MCF 10A (cell line): ENCODE results near the gene IER2. TPM values are rescaled to one million over a fixed set of nuclear protein-coding genes. Genes with fewer than 3 reads are reported as not detected.

Source experiments
- BruUV-seq: library from RNA; stranded (reverse); fragments of 400-500 nt; replicated peaks from 2 replicates; lab custom pipeline; 2021; lab: Mats Ljungman, UMichigan
- CTCF ChIA-PET: fragments of 300-600 bp; sonication (Branson Sonifier 250); formaldehyde crosslinking; extraction: SDS; loops from one replicate; lab custom pipeline; 2021; ENCODE audit warnings: antibody characterized with exemption, inconsistent platforms; lab: Yijun Ruan, JAX
- POLR2A ChIA-PET: fragments of 300-600, 350-650 bp; sonication (Branson Sonifier 250); formaldehyde crosslinking; extraction: SDS; loops from one replicate; lab custom pipeline; 2020; ENCODE audit warnings: antibody characterized with exemption, inconsistent platforms; lab: Yijun Ruan, JAX
- DNase-seq: peaks from one replicate; pipeline ENCODE4 v3.0.0-alpha.2; 2018; ENCODE audit not compliant: unreplicated experiment
- H3K27ac Mint-ChIP-seq: one replicate; pipeline ENCODE4 v1.8.0; 2022; ENCODE audit warnings: mild to moderate bottlenecking, low read depth, mixed read lengths; ENCODE audit not compliant: unreplicated experiment
- H3K27me3 Mint-ChIP-seq: one replicate; pipeline ENCODE4 v1.8.0; 2022; ENCODE audit warnings: mixed read lengths; ENCODE audit not compliant: insufficient read depth, unreplicated experiment
- H3K36me3 Mint-ChIP-seq: one replicate; pipeline ENCODE4 v1.8.0; 2022; ENCODE audit warnings: mild to moderate bottlenecking, moderate library complexity, mixed read lengths; ENCODE audit not compliant: insufficient read depth, unreplicated experiment
- H3K4me1 Mint-ChIP-seq: one replicate; pipeline ENCODE4 v1.8.0; 2022; ENCODE audit warnings: mixed read lengths; ENCODE audit not compliant: insufficient read depth, unreplicated experiment
- H3K4me3 Mint-ChIP-seq: one replicate; pipeline ENCODE4 v1.8.0; 2022; ENCODE audit warnings: mild to moderate bottlenecking, moderate library complexity, mixed read lengths; ENCODE audit not compliant: unreplicated experiment
- H3K9me3 Mint-ChIP-seq: one replicate; pipeline ENCODE4 v1.8.0; 2022; ENCODE audit warnings: mixed read lengths; ENCODE audit not compliant: unreplicated experiment
- CTCF ChIP-seq: fragments of 200-600 bp; IDR thresholded peaks from one replicate; pipeline ENCODE4 v1.8.0; 2022; ENCODE audit warnings: antibody characterized with exemption, mild to moderate bottlenecking; ENCODE audit not compliant: unreplicated experiment
- intact Hi-C: fragments of 100-400 bp; cut with micrococcal nuclease; formaldehyde crosslinking; loops from 2 replicates; pipeline ENCODE4 v1.14.1; 2022
- total RNA-seq: library from RNA; stranded (reverse); gene quantifications from 2 replicates; pipeline ENCODE4 v1.2.3, GENCODE V29; 2022

Gene IER2
- total RNA-seq, 1 experiment from 2014 or later = 92.3 TPM

GRCh38 chr19:13104360-13104847, 45.8 kb upstream of the IER2 start:
- no peak for DNase-seq
- Mint-ChIP-seq H3K27me3 (no peaks in the 10 kb centered on the region), H3K36me3 (peaks cover 20% of the 10 kb centered on the region), H3K27ac (no peak overlapping the region), H3K4me3 (no peak overlapping the region), H3K9me3 (no peaks in the 10 kb centered on the region), H3K4me1 (no peaks in the 10 kb centered on the region)
- intact Hi-C loops = no loop called here
- BruUV-seq = no TSS peak
- ChIA-PET POLR2A (interaction anchor here (1.6 kb wide), 1 partner anchor 11 kb away, joined by 4 read pairs; no protein-coding TSS in a partner anchor), CTCF (interaction anchor here (0.6 to 1.8 kb wide), 7 partner anchors 10 to 139 kb away, joined by 3 to 6 read pairs (median 3); no protein-coding TSS in a partner anchor)
- no peak for TF ChIP-seq CTCF

GRCh38 chr19:13104848-13105711, 45.1 kb upstream of the IER2 start:
- TF ChIP-seq CTCF = no peak
- Mint-ChIP-seq H3K4me1 (no peaks in the 10 kb centered on the region), H3K36me3 (peaks cover 27% of the 10 kb centered on the region), H3K27me3 (no peaks in the 10 kb centered on the region), H3K4me3 (no peak overlapping the region), H3K27ac (no peak overlapping the region), H3K9me3 (no peaks in the 10 kb centered on the region)
- CTCF ChIA-PET = interaction anchor here (0.5 to 1.8 kb wide), 8 partner anchors 11 to 143 kb away, joined by 3 to 6 read pairs (median 3); no protein-coding TSS in a partner anchor
- intact Hi-C loops = no loop called here
- BruUV-seq = TSS peak; percentile 44
- DNase-seq = no peak
- POLR2A ChIA-PET = interaction anchor here (1.6 kb wide), 1 partner anchor 11 kb away, joined by 4 read pairs; no protein-coding TSS in a partner anchor

GRCh38 chr19:13109361-13110098, 40.7 kb upstream of the IER2 start:
- Mint-ChIP-seq H3K36me3 (peaks cover 46% of the 10 kb centered on the region), H3K4me1 (no peaks in the 10 kb centered on the region), H3K9me3 (no peaks in the 10 kb centered on the region), H3K27me3 (no peaks in the 10 kb centered on the region), H3K4me3 (no peak overlapping the region), H3K27ac (no peak overlapping the region)
- CTCF ChIA-PET = no interaction called here
- no peak for DNase-seq
- intact Hi-C loops = no loop called here
- no TSS peak for BruUV-seq
- POLR2A ChIA-PET = no interaction called here
- no peak for TF ChIP-seq CTCF

GRCh38 chr19:13110099-13110610, 40.1 kb upstream of the IER2 start:
- H3K4me3 Mint-ChIP-seq = no peak overlapping the region
- no TSS peak for BruUV-seq
- no peak for TF ChIP-seq CTCF
- no peak overlapping the region for H3K27ac Mint-ChIP-seq
- intact Hi-C loops = no loop called here
- H3K36me3 Mint-ChIP-seq = peaks cover 52% of the 10 kb centered on the region
- CTCF ChIA-PET = no interaction called here
- no peaks in the 10 kb centered on the region for H3K27me3 Mint-ChIP-seq
- POLR2A ChIA-PET = interaction anchor here (0.6 kb wide), 1 partner anchor 319 kb away, joined by 3 read pairs; the partner anchor contains the start of gene JUNB
- no peaks in the 10 kb centered on the region for H3K9me3 Mint-ChIP-seq
- no peaks in the 10 kb centered on the region for H3K4me1 Mint-ChIP-seq
- no peak for DNase-seq
